Esophagus squamous epithelium (tissue), 4 donors: ENCODE data around the gene EIF2S3B.

ENCODE experiments used
- CTCF ChIP-seq, 6 experiments: fragments of 450-650 bp in 4 of 6; fragments of 200-600 bp in 2 of 6; sonication (generic) in 2 of 6; IDR thresholded peaks; one replicate each; pipeline ENCODE4 v1.5.1; 2016 to 2019; ENCODE audit warnings: antibody characterized with exemption in 6 of 6, mild to moderate bottlenecking in 4 of 6, moderate library complexity in 4 of 6
- POLR2A ChIP-seq, 4 donors: fragments of 450-650 bp; IDR thresholded peaks; one replicate each; pipeline ENCODE4 v1.6.1; 2017; ENCODE audit warnings: antibody characterized with exemption in 4 of 4, mild to moderate bottlenecking in 4 of 4, moderate library complexity in 3 of 4

GRCh38 chr12:10457760-10458159 is 47.9 kb upstream of the EIF2S3B start:
- no peak for TF ChIP-seq POLR2A (IDR thresholded peaks at IDR 0.05)
- TF ChIP-seq CTCF (IDR thresholded peaks at IDR 0.05), result no peak
